GM12878 (cell line): ENCODE measurements around the gene SLC25A41. TPM values are rescaled to one million over a fixed set of nuclear protein-coding genes. Genes with fewer than 3 reads are reported as not detected.

ENCODE experiments used
- ATAC-seq: fragments of 200-7000 bp; cut with Tn5 transposase; 3 replicates; pipeline ENCODE4 v1.9.1; 2020; ENCODE audit warnings: mild to moderate bottlenecking, moderate library complexity
- BruUV-seq: library from RNA; stranded (reverse); fragments of 400-500 nt; replicated peaks from 2 replicates; lab custom pipeline; 2021; lab: Mats Ljungman, UMichigan
- CTCF ChIA-PET: fragments of 300-600 bp; sonication (Branson Sonifier 250); formaldehyde crosslinking; extraction: SDS; loops from one replicate; lab custom pipeline; 2021; ENCODE audit warnings: inconsistent platforms; lab: Yijun Ruan, JAX
- POLR2A ChIA-PET: fragments of 350-600 bp; formaldehyde crosslinking; extraction: SDS; loops from one replicate; lab custom pipeline; 2021; ENCODE audit warnings: inconsistent platforms; lab: Charles Lee
- RAD21 ChIA-PET: fragments of 300-600 bp; sonication (Branson Sonifier 250); formaldehyde crosslinking; loops from one replicate; lab custom pipeline; 2023; ENCODE audit warnings: antibody characterized with exemption; ENCODE audit not compliant: unreplicated experiment; lab: Charles Lee
- SMC1A ChIA-PET: fragments of 300-600 bp; sonication (Branson Sonifier 250); formaldehyde crosslinking; loops from one replicate; lab custom pipeline; 2023; ENCODE audit not compliant: unreplicated experiment, uncharacterized antibody; lab: Charles Lee
- DNase-seq: peaks from one replicate; pipeline ENCODE4 v3.0.0-alpha.2; 2011; ENCODE audit warnings: low read depth, low spot score
- FAIRE-seq: peaks from 3 replicates; lab custom pipeline; 2011; peaks lifted over from hg19 to GRCh38; lab: Jason Lieb, UNC
- H2AFZ ChIP-seq: 2 replicates; pipeline ENCODE4 v1.6.0; 2011; ENCODE audit warnings: low read depth, low read length, control low read depth; ENCODE audit not compliant: control insufficient read depth
- H3K27ac ChIP-seq: 2 replicates; pipeline ENCODE4 v1.5.1; 2011; ENCODE audit warnings: control low read depth; ENCODE audit not compliant: control insufficient read depth, insufficient read depth
- H3K27me3 ChIP-seq, 2 experiments: replicated peaks in 1 of 2; 2 replicates each; pipeline versions ENCODE4 v1.6.0 to v1.6.1; 2011; ENCODE audit warnings: low read length in 1 of 2; ENCODE audit not compliant: control insufficient read depth in 2 of 2, insufficient read depth in 2 of 2
- H3K36me3 ChIP-seq, 2 experiments: 2 replicates each; pipeline ENCODE4 v1.5.1; 2011; ENCODE audit warnings: low read length in 1 of 2; ENCODE audit not compliant: control insufficient read depth in 2 of 2, insufficient read depth in 2 of 2
- H3K4me1 ChIP-seq: 2 replicates; pipeline ENCODE4 v1.6.1; 2011; ENCODE audit warnings: mild to moderate bottlenecking, low read length, moderate library complexity, mixed read lengths; ENCODE audit not compliant: control insufficient read depth, insufficient read depth
- H3K4me2 ChIP-seq: 2 replicates; pipeline ENCODE4 v1.6.0; 2011; ENCODE audit warnings: control low read depth; ENCODE audit not compliant: control insufficient read depth, insufficient read depth
- H3K4me3 ChIP-seq: fragments of 200-600 bp; sonication (generic); 2 replicates; pipeline ENCODE4 v1.5.1; 2016
- H3K79me2 ChIP-seq: 2 replicates; pipeline ENCODE4 v1.6.0; 2011; ENCODE audit warnings: low read length; ENCODE audit not compliant: control insufficient read depth, insufficient read depth
- H3K9ac ChIP-seq: 2 replicates; pipeline ENCODE4 v1.8.0; 2011; ENCODE audit warnings: low read length, control low read depth, mixed read lengths; ENCODE audit not compliant: control insufficient read depth, insufficient read depth
- H3K9me3 ChIP-seq: replicated peaks from 3 replicates; pipeline ENCODE4 v1.5.1; 2011; ENCODE audit warnings: mild to moderate bottlenecking, low read length; ENCODE audit not compliant: control insufficient read depth, insufficient read depth
- H4K20me1 ChIP-seq: 2 replicates; pipeline ENCODE4 v1.6.0; 2011; ENCODE audit not compliant: control insufficient read depth, insufficient read depth
- DPF2 ChIP-seq: fragments of 450-650 bp; IDR thresholded peaks from 2 replicates; pipeline ENCODE4 v1.6.1; 2017; ENCODE audit warnings: mild to moderate bottlenecking
- HDAC6 ChIP-seq: fragments of 200-600 bp; sonication (generic); IDR thresholded peaks from one replicate; pipeline ENCODE4 v1.8.0; 2017; ENCODE audit warnings: antibody characterized with exemption; ENCODE audit not compliant: unreplicated experiment
- MYC ChIP-seq: IDR thresholded peaks from 2 replicates; pipeline ENCODE4 v1.6.1; 2011; ENCODE audit warnings: mild to moderate bottlenecking, low read length, moderate library complexity, inconsistent platforms; ENCODE audit not compliant: insufficient read depth, insufficient replicate concordance, insufficient read length, severe bottlenecking
- NFXL1 ChIP-seq: fragments of 450-650 bp; IDR thresholded peaks from 2 replicates; pipeline ENCODE4 v1.6.1; 2017; ENCODE audit warnings: antibody characterized with exemption, mild to moderate bottlenecking, borderline replicate concordance
- POLR2A ChIP-seq: IDR thresholded peaks from 2 replicates; pipeline ENCODE4 v1.6.1; 2011; ENCODE audit warnings: low read depth, mild to moderate bottlenecking, low read length
- ZNF274 ChIP-seq: IDR thresholded peaks from one replicate; pipeline ENCODE4 v1.8.0; 2011; ENCODE audit not compliant: insufficient read length, insufficient read depth
- WGBS: methylation state at CpG from one replicate; pipeline ENCODE4 v1.1.6; 2016; ENCODE audit warnings: low lambda C conversion rate; ENCODE audit not compliant: insufficient replicate concordance, insufficient coverage; ENCODE audit errors: missing lambda C conversion rate; 5-methylcytosine and 5-hydroxymethylcytosine counted together
- in situ Hi-C: fragments of 300-500 bp; cut with MboI; formaldehyde crosslinking; loops from 9 replicates; pipeline ENCODE4 v1.14.3; 2018; ENCODE audit warnings: mixed read lengths
- intact Hi-C: fragments of 100-400 bp; cut with micrococcal nuclease; formaldehyde crosslinking; loops from one replicate; pipeline ENCODE4 v1.14.2; 2022; ENCODE audit not compliant: unreplicated experiment
- polyA plus RNA-seq, 11 experiments: library from polyadenylated mRNA; depleted of rRNA in 4 of 11; unstranded in 6 of 11; stranded (reverse) in 5 of 11; fragments of >200 nt; fragmentation: Nextera tagmentation in 4 of 11; fragmentation: Illumina TruSeq in 1 of 11; extraction: Ambion mirVana in 4 of 11; extraction: Trizol in 1 of 11; gene quantifications; 1 replicate in 1 of 11; 2 replicates in 10 of 11; pipeline versions ENCODE4 v1.2.1 to v1.2.3, GENCODE V29; 2011 to 2016; ENCODE audit warnings: inconsistent platforms in 2 of 11, missing spikeins in 2 of 11, low read depth in 1 of 11
- total RNA-seq, 4 experiments: library from RNA; depleted of rRNA in 3 of 4; stranded (reverse); fragments of >200 nt in 3 of 4; fragmentation: Illumina TruSeq in 1 of 4; extraction: Trizol in 1 of 4; gene quantifications; 2 replicates each; pipeline versions ENCODE4 v1.2.1 to v1.2.3, GENCODE V29; 2013 to 2021

SLC25A41 gene
- total and polyA plus RNA-seq, 10 of the 15 experiments (the other 5 are each of a cell fraction or from before 2014, with no cell fraction given), result 0.23 to 1.2 (median 0.43) TPM; not detected in 2

GRCh38 chr19:6421075-6422014 lies 12.2 kb downstream of the SLC25A41 start:
- peaks cover 20 to 46% of the 10 kb centered on the region in 2 experiments for H3K36me3 ChIP-seq
- peak overlapping the region; percentile 33; the same call in 1 of the 2 replicates for H3K9ac ChIP-seq
- H3K79me2 ChIP-seq, result peaks cover 48% of the 10 kb centered on the region
- H3K4me1 ChIP-seq, result peaks cover 5% of the 10 kb centered on the region
- no peaks in the 10 kb centered on the region; the same call in 2 of the 3 replicates for H3K9me3 ChIP-seq
- TF ChIP-seq POLR2A, result peak; percentile 33; the same call in 1 of the 2 replicates
- no peak for TF ChIP-seq MYC
- no peak for TF ChIP-seq DPF2
- TF ChIP-seq ZNF274, result no peak
- TF ChIP-seq NFXL1, result no peak
- TF ChIP-seq HDAC6, result no peak
- peak overlapping the region; percentile 93; the same call in 1 of the 2 replicates for H3K4me3 ChIP-seq
- BruUV-seq, result no TSS peak
- H2AFZ ChIP-seq, result no peak overlapping the region
- ChIA-PET RAD21 (interaction anchor here (1.2 kb wide), 1 partner anchor 15 kb away, joined by 4 read pairs; no protein-coding TSS in a partner anchor), SMC1A (interaction anchor here (0.8 to 1.4 kb wide), 2 partner anchors 49 to 86 kb away, joined by 3 read pairs; partner anchors contain the start of gene ALKBH7), POLR2A (no interaction called here), CTCF (interaction anchor here (0.8 kb wide), 1 partner anchor 67 kb away, joined by 3 read pairs; no protein-coding TSS in a partner anchor)
- H3K27ac ChIP-seq, result no peak overlapping the region
- no peaks in the 10 kb centered on the region for H3K27me3 ChIP-seq
- in situ Hi-C loops (no loop called here), intact Hi-C loops (no loop called here)
- 89% methylated on average over 20 of the region's 20 CpGs for WGBS
- ATAC-seq (no peak), DNase-seq (no peak), FAIRE-seq (no peak)
- H3K4me2 ChIP-seq, result peak overlapping the region; percentile 14
- peaks cover 27% of the 10 kb centered on the region for H4K20me1 ChIP-seq
